M059J (cell line): ENCODE measurements around the gene TTC28. TPM values are rescaled to one million over a fixed set of nuclear protein-coding genes. Genes with fewer than 3 reads are reported as not detected.

ENCODE experiments used
- DNase-seq: peaks from one replicate; pipeline ENCODE4 v3.0.0-alpha.2; 2012; ENCODE audit warnings: low read depth
- total RNA-seq: library from RNA; depleted of rRNA; stranded (reverse); fragments of >200 nt; shearing (Covaris generic); gene quantifications from 2 replicates; pipeline ENCODE4 v1.2.3, GENCODE V29; 2014

Gene TTC28
- total RNA-seq, 1 experiment from 2014 or later = 13.9 TPM

GRCh38 chr22:28410050-28410816 lies 269.4 kb downstream of the TTC28 start:
- DNase-seq = peak; percentile 49

GRCh38 chr22:28408709-28409108 lies 270.9 kb downstream of the TTC28 start:
- DNase-seq = no peak

- no peak for DNase-seq
Measured at GRCh38 chr22:28407645-28408044, 272.0 kb downstream of the TTC28 start.

GRCh38 chr22:28406246-28406645 lies 273.4 kb downstream of the TTC28 start:
- no peak for DNase-seq

- no peak for DNase-seq
Measured at GRCh38 chr22:28405588-28405987, 274.1 kb downstream of the TTC28 start.

GRCh38 chr22:28402539-28402938 lies 277.1 kb downstream of the TTC28 start:
- no peak for DNase-seq

GRCh38 chr22:28402060-28402459 lies 277.6 kb downstream of the TTC28 start:
- DNase-seq = no peak

- DNase-seq = no peak
Measured at GRCh38 chr22:28398981-28399380, 280.7 kb downstream of the TTC28 start.

GRCh38 chr22:28398355-28398754 lies 281.3 kb downstream of the TTC28 start:
- DNase-seq = no peak

GRCh38 chr22:28397306-28397705 lies 282.3 kb downstream of the TTC28 start:
- no peak for DNase-seq

- DNase-seq = peak; percentile 77
Measured at GRCh38 chr22:28395920-28396753, 283.5 kb downstream of the TTC28 start.

- no peak for DNase-seq
Measured at GRCh38 chr22:28395520-28395919, 284.1 kb downstream of the TTC28 start.

- no peak for DNase-seq
Measured at GRCh38 chr22:28394513-28395110, 285.0 kb downstream of the TTC28 start.

- DNase-seq = peak; percentile 72
Measured at GRCh38 chr22:28381429-28382167, 298.0 kb downstream of the TTC28 start.

GRCh38 chr22:28379951-28380350 lies 299.7 kb downstream of the TTC28 start:
- no peak for DNase-seq

- DNase-seq = no peak
Measured at GRCh38 chr22:28379075-28379779, 300.4 kb downstream of the TTC28 start.

GRCh38 chr22:28375761-28376534 lies 303.7 kb downstream of the TTC28 start:
- DNase-seq = no peak

GRCh38 chr22:28373831-28374230 lies 305.8 kb downstream of the TTC28 start:
- DNase-seq = no peak

- no peak for DNase-seq
Measured at GRCh38 chr22:28369854-28370253, 309.8 kb downstream of the TTC28 start.

- DNase-seq = no peak
Measured at GRCh38 chr22:28366856-28367255, 312.8 kb downstream of the TTC28 start.
